ENCODE results near the gene MAP2K5.

MAP2K5 gene

GRCh38 chr15:67801926-67802914 is 259.7 kb downstream of the MAP2K5 start:
- no peak for DNase-seq (ENCODE audit: low spot score)

GRCh38 chr15:67803299-67803698 is 260.8 kb downstream of the MAP2K5 start:
- FAIRE-seq (no peak), DNase-seq (ENCODE audit: low spot score) (no peak)

More at GRCh38 chr15:67801926-67802914, 259.7 kb downstream of the MAP2K5 start:
- FAIRE-seq: no peak

GRCh38 chr15:67803996-67804843 is 261.7 kb downstream of the MAP2K5 start:
- no peak for DNase-seq (ENCODE audit: low spot score)
- FAIRE-seq: no peak

GRCh38 chr15:67805008-67805665 is 262.6 kb downstream of the MAP2K5 start:
- no peak for DNase-seq (ENCODE audit: low spot score)
- FAIRE-seq: no peak

- no peak for DNase-seq (ENCODE audit: low spot score)
- no peak for FAIRE-seq
These were observed 263.4 kb downstream of the MAP2K5 start for GRCh38 chr15:67805666-67806516.

- FAIRE-seq (no peak), DNase-seq (ENCODE audit: low spot score) (no peak)
These were observed 264.0 kb downstream of the MAP2K5 start for GRCh38 chr15:67806536-67806935.

- no peak for DNase-seq (ENCODE audit: low spot score)
- no peak for FAIRE-seq
These were observed 264.6 kb downstream of the MAP2K5 start for GRCh38 chr15:67807141-67807540.

- FAIRE-seq (no peak), DNase-seq (ENCODE audit: low spot score) (no peak)
These were observed 265.3 kb downstream of the MAP2K5 start for GRCh38 chr15:67807836-67808235.

GRCh38 chr15:67808821-67809220 is 266.3 kb downstream of the MAP2K5 start:
- no peak for FAIRE-seq

GRCh38 chr15:67809441-67809840 is 266.9 kb downstream of the MAP2K5 start:
- no peak for FAIRE-seq
- no peak for DNase-seq (ENCODE audit: low spot score)

More at GRCh38 chr15:67808821-67809220, 266.3 kb downstream of the MAP2K5 start:
- DNase-seq (ENCODE audit: low spot score): no peak

- FAIRE-seq (no peak), DNase-seq (ENCODE audit: low spot score) (no peak)
These were observed 267.4 kb downstream of the MAP2K5 start for GRCh38 chr15:67809866-67810265.

GRCh38 chr15:67812241-67812644 is 269.7 kb downstream of the MAP2K5 start:
- FAIRE-seq (no peak), DNase-seq (ENCODE audit: low spot score) (no peak)

GRCh38 chr15:67813104-67813634 is 270.7 kb downstream of the MAP2K5 start:
- DNase-seq (ENCODE audit: low spot score): no peak
- FAIRE-seq: no peak

GRCh38 chr15:67815036-67815592 is 272.6 kb downstream of the MAP2K5 start:
- no peak for FAIRE-seq
- no peak for DNase-seq (ENCODE audit: low spot score)

- FAIRE-seq (no peak), DNase-seq (ENCODE audit: low spot score) (no peak)
These were observed 274.2 kb downstream of the MAP2K5 start for GRCh38 chr15:67816668-67817067.

- DNase-seq (ENCODE audit: low spot score): no peak
- no peak for FAIRE-seq
These were observed 276.0 kb downstream of the MAP2K5 start for GRCh38 chr15:67818464-67818863.

GRCh38 chr15:67819636-67820035 is 277.1 kb downstream of the MAP2K5 start:
- FAIRE-seq (no peak), DNase-seq (ENCODE audit: low spot score) (no peak)

- FAIRE-seq (no peak), DNase-seq (ENCODE audit: low spot score) (no peak)
These were observed 277.9 kb downstream of the MAP2K5 start for GRCh38 chr15:67820122-67820991.

Data from RCC 7860 (cell line).